ENCODE measurements around the gene SMIM20.
"Not testable (repeated sequence)": the region's sequence is repeated elsewhere in the genome, so short reads cannot be mapped to it uniquely, and the experiment has no call there.

Gene SMIM20

DNA sequence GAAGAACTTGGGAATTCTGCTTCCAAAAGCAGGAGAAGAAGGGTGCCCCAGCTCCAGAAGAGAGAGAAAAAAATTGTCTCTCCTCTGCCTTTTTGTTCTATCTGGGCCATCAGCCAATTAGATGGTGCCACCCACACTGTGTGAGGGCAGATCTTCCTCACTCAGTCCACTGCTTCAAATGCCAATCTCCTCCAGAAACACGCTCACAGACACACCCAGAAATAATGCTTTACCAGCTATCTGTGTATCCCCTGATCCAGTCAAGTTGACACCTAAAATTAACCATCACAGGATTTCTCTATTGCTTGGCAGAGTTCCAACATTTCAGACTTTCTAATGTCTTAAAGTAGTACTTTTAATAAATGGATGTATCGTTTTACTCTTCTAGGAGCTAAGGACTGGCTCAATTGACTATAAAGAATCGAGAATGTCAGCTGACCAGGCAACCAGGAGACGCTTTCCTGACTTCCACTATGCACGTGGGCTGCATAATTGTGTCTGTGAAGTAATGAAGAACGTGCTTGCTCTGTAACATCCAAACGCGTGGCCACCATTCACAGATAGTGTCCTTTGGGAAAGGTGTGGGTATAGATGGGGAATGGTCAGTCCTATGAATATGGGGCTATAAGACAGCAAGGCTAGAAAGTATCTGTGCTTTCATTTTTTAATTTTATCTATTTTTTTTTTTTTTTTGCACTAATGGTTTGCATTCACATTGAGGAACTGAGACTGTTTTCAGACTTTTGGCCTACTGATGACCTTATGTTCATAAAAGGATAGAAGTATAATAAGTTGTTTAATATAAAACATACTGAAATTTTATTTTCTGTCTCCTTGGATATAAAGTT, 9.9 kb upstream of the SMIM20 start:
- Histone ChIP-seq H4K20me1 (ENCODE audit: insufficient read depth, low read length, poor library complexity, severe bottlenecking) (no peaks in the 10 kb centered on the region), H3K9me3 (ENCODE audit: insufficient read depth, low read depth, low read length) (no peaks in the 10 kb centered on the region), H3K4me1 (ENCODE audit: insufficient read depth, low read length, poor library complexity, severe bottlenecking) (no peaks in the 10 kb centered on the region), H3K4me3 (ENCODE audit: low read length, poor library complexity, severe bottlenecking) (no peak overlapping the region), H3K9me2 (replicated peaks; ENCODE audit: low read depth, low read length) (no peaks in the 10 kb centered on the region), H2AFZ (ENCODE audit: low read length) (no peak overlapping the region), H3K36me3 (ENCODE audit: insufficient read depth, low read length) (no peaks in the 10 kb centered on the region), H3K27me3 (ENCODE audit: insufficient read depth, low read length, poor library complexity, severe bottlenecking) (no peaks in the 10 kb centered on the region), H3K9ac (ENCODE audit: low read depth, low read length, poor library complexity, severe bottlenecking) (no peak overlapping the region), H3K79me2 (ENCODE audit: insufficient read depth, low read length) (no peaks in the 10 kb centered on the region), H3F3A (ENCODE audit: low read depth) (no peaks in the 10 kb centered on the region), H3K4me2 (ENCODE audit: low read depth, low read length, poor library complexity, severe bottlenecking) (no peak overlapping the region)
- TF ChIP-seq EZH2phosphoT487 (IDR thresholded peaks at IDR 0.05; ENCODE audit: borderline replicate concordance) = no peak

DNA sequence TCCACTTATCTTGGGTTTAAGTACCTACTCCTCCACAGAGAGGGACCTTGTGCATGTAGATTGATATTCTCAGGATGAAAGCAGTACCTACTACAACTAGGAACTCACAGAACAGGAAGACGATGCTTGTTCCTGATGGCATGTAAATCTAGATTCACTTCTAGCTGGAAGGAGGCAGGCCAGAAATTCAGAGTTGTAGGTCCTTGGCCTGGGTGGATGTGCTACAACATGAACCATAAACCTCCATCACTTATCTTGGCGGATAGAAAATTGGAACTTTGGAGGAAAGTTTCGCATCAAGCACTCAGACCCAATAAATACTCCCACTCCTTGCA, 9.3 kb upstream of the SMIM20 start:
- Histone ChIP-seq H3K4me3 (ENCODE audit: low read length, poor library complexity, severe bottlenecking) (no peak overlapping the region), H3K79me2 (ENCODE audit: insufficient read depth, low read length) (no peaks in the 10 kb centered on the region), H3K36me3 (ENCODE audit: insufficient read depth, low read length) (no peaks in the 10 kb centered on the region), H3K9me2 (replicated peaks; ENCODE audit: low read depth, low read length) (no peaks in the 10 kb centered on the region), H4K20me1 (ENCODE audit: insufficient read depth, low read length, poor library complexity, severe bottlenecking) (no peaks in the 10 kb centered on the region), H3K9me3 (ENCODE audit: insufficient read depth, low read depth, low read length) (no peaks in the 10 kb centered on the region), H3F3A (ENCODE audit: low read depth) (no peaks in the 10 kb centered on the region), H3K4me2 (ENCODE audit: low read depth, low read length, poor library complexity, severe bottlenecking) (no peak overlapping the region), H2AFZ (ENCODE audit: low read length) (no peak overlapping the region), H3K9ac (ENCODE audit: low read depth, low read length, poor library complexity, severe bottlenecking) (no peak overlapping the region), H3K27me3 (ENCODE audit: insufficient read depth, low read length, poor library complexity, severe bottlenecking) (no peaks in the 10 kb centered on the region), H3K4me1 (ENCODE audit: insufficient read depth, low read length, poor library complexity, severe bottlenecking) (no peaks in the 10 kb centered on the region)
- TF ChIP-seq, protein P1, sequence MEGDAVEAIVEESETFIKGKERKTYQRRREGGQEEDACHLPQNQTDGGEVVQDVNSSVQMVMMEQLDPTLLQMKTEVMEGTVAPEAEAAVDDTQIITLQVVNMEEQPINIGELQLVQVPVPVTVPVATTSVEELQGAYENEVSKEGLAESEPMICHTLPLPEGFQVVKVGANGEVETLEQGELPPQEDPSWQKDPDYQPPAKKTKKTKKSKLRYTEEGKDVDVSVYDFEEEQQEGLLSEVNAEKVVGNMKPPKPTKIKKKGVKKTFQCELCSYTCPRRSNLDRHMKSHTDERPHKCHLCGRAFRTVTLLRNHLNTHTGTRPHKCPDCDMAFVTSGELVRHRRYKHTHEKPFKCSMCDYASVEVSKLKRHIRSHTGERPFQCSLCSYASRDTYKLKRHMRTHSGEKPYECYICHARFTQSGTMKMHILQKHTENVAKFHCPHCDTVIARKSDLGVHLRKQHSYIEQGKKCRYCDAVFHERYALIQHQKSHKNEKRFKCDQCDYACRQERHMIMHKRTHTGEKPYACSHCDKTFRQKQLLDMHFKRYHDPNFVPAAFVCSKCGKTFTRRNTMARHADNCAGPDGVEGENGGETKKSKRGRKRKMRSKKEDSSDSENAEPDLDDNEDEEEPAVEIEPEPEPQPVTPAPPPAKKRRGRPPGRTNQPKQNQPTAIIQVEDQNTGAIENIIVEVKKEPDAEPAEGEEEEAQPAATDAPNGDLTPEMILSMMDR (conservative IDR thresholded peaks at IDR 0.05; ENCODE audit: low read length) = no peak
- no peak for TF ChIP-seq EZH2phosphoT487 (IDR thresholded peaks at IDR 0.05; ENCODE audit: borderline replicate concordance)

DNA sequence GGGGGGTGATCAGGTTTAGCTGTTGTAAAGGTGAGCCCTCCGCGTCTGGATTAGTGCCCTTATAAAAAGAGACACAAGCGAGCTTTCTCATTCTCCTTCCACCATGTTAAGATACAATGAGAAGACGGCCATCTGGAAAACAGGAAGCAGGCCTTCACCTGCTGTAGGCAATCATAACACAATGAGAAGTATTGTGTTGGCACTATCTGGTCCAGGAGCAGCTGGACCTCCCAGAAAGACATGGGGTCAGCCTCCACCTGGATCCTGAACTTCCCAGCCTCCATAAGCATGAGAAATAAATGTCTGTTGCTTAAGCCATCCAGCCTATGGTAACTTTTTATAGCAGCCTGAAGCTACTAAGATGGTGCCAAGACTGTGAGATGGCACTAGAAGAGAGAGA, 8.6 kb upstream of the SMIM20 start:
- Histone ChIP-seq H4K20me1 (ENCODE audit: insufficient read depth, low read length, poor library complexity, severe bottlenecking) (no peaks in the 10 kb centered on the region), H3K79me2 (ENCODE audit: insufficient read depth, low read length) (no peaks in the 10 kb centered on the region), H3K4me2 (ENCODE audit: low read depth, low read length, poor library complexity, severe bottlenecking) (no peak overlapping the region), H3K9me3 (ENCODE audit: insufficient read depth, low read depth, low read length) (no peaks in the 10 kb centered on the region), H2AFZ (ENCODE audit: low read length) (no peak overlapping the region), H3K9ac (ENCODE audit: low read depth, low read length, poor library complexity, severe bottlenecking) (no peak overlapping the region), H3K4me1 (ENCODE audit: insufficient read depth, low read length, poor library complexity, severe bottlenecking) (no peaks in the 10 kb centered on the region), H3K9me2 (replicated peaks; ENCODE audit: low read depth, low read length) (no peaks in the 10 kb centered on the region), H3K36me3 (ENCODE audit: insufficient read depth, low read length) (no peaks in the 10 kb centered on the region), H3K4me3 (ENCODE audit: low read length, poor library complexity, severe bottlenecking) (no peak overlapping the region), H3F3A (ENCODE audit: low read depth) (no peaks in the 10 kb centered on the region), H3K27me3 (ENCODE audit: insufficient read depth, low read length, poor library complexity, severe bottlenecking) (no peaks in the 10 kb centered on the region)
- TF ChIP-seq, protein P1 (conservative IDR thresholded peaks at IDR 0.05; ENCODE audit: low read length) = no peak
- TF ChIP-seq EZH2phosphoT487 (IDR thresholded peaks at IDR 0.05; ENCODE audit: borderline replicate concordance) = no peak

DNA sequence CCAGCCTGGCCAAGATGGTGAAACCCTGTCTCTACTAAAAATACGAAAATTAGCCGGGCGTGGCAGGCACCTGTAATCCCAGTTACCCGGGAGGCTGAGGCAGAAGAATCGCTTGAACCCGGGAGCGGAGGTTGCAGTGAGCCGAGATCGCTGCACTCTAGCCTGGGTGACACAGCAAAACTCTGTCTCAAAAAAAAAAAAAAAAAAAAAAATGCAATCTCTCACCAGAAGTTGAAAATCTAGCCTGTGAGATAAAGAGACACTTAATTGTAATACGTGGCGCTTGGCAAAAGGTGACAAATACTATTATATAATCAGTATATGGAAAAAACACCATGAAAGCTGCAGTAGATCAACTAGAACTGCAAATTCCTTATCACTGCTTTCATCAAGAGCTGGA, 7.9 kb upstream of the SMIM20 start:
- not testable (repeated sequence) for H3F3A ChIP-seq (ENCODE audit: low read depth); H3K4me3 ChIP-seq (ENCODE audit: low read length, poor library complexity, severe bottlenecking); H3K27me3 ChIP-seq (ENCODE audit: insufficient read depth, low read length, poor library complexity, severe bottlenecking); H3K36me3 ChIP-seq (ENCODE audit: insufficient read depth, low read length); H4K20me1 ChIP-seq (ENCODE audit: insufficient read depth, low read length, poor library complexity, severe bottlenecking); H3K4me1 ChIP-seq (ENCODE audit: insufficient read depth, low read length, poor library complexity, severe bottlenecking); H3K4me2 ChIP-seq (ENCODE audit: low read depth, low read length, poor library complexity, severe bottlenecking); H3K9ac ChIP-seq (ENCODE audit: low read depth, low read length, poor library complexity, severe bottlenecking); H2AFZ ChIP-seq (ENCODE audit: low read length); H3K9me3 ChIP-seq (ENCODE audit: insufficient read depth, low read depth, low read length); H3K79me2 ChIP-seq (ENCODE audit: insufficient read depth, low read length); H3K9me2 ChIP-seq (replicated peaks; ENCODE audit: low read depth, low read length)
